ENCODE measurements around the gene FOXP2.
"Not testable (repeated sequence)": the region's sequence is repeated elsewhere in the genome, so short reads cannot be mapped to it uniquely, and the experiment has no call there.

The FOXP2 gene

GRCh38 chr7:114598946-114599345 is 184.3 kb downstream of the FOXP2 start:
- Histone ChIP-seq H3K27me3 (ENCODE audit: control insufficient read depth, insufficient read depth, low read length) (no peaks in the 10 kb centered on the region), H3K4me1 (ENCODE audit: control insufficient read depth, insufficient read depth, low read length) (no peaks in the 10 kb centered on the region), H3K27ac (ENCODE audit: low read depth, low read length) (no peak overlapping the region), H3K4me3 (ENCODE audit: low read depth, low read length) (no peak overlapping the region), H3K9ac (ENCODE audit: low read depth, low read length) (no peak overlapping the region), H3K36me3 (ENCODE audit: control insufficient read depth, insufficient read depth, low read length) (no peaks in the 10 kb centered on the region), H3K9me3 (ENCODE audit: control insufficient read depth, insufficient read depth, low read length) (no peaks in the 10 kb centered on the region)

- no peak overlapping the region for H3K27ac ChIP-seq (ENCODE audit: low read depth, low read length)
- H3K9me3 ChIP-seq (ENCODE audit: control insufficient read depth, insufficient read depth, low read length): no peaks in the 10 kb centered on the region
- H3K4me1 ChIP-seq (ENCODE audit: control insufficient read depth, insufficient read depth, low read length): no peaks in the 10 kb centered on the region
- no peak overlapping the region for H3K4me3 ChIP-seq (ENCODE audit: low read depth, low read length)
- no peaks in the 10 kb centered on the region for H3K36me3 ChIP-seq (ENCODE audit: control insufficient read depth, insufficient read depth, low read length)
- no peak overlapping the region for H3K9ac ChIP-seq (ENCODE audit: low read depth, low read length)
- no peaks in the 10 kb centered on the region for H3K27me3 ChIP-seq (ENCODE audit: control insufficient read depth, insufficient read depth, low read length)
These were observed 191.5 kb downstream of the FOXP2 start for GRCh38 chr7:114606100-114606499.

GRCh38 chr7:114608822-114609221 is 194.2 kb downstream of the FOXP2 start:
- not testable (repeated sequence) for H3K9ac ChIP-seq (ENCODE audit: low read depth, low read length); H3K27me3 ChIP-seq (ENCODE audit: control insufficient read depth, insufficient read depth, low read length); H3K27ac ChIP-seq (ENCODE audit: low read depth, low read length); H3K9me3 ChIP-seq (ENCODE audit: control insufficient read depth, insufficient read depth, low read length); H3K36me3 ChIP-seq (ENCODE audit: control insufficient read depth, insufficient read depth, low read length); H3K4me3 ChIP-seq (ENCODE audit: low read depth, low read length); H3K4me1 ChIP-seq (ENCODE audit: control insufficient read depth, insufficient read depth, low read length)

- no peak overlapping the region for H3K27ac ChIP-seq (ENCODE audit: low read depth, low read length)
- no peak overlapping the region for H3K9ac ChIP-seq (ENCODE audit: low read depth, low read length)
- no peaks in the 10 kb centered on the region for H3K9me3 ChIP-seq (ENCODE audit: control insufficient read depth, insufficient read depth, low read length)
- H3K4me3 ChIP-seq (ENCODE audit: low read depth, low read length): no peak overlapping the region
- H3K36me3 ChIP-seq (ENCODE audit: control insufficient read depth, insufficient read depth, low read length): no peaks in the 10 kb centered on the region
- no peaks in the 10 kb centered on the region for H3K27me3 ChIP-seq (ENCODE audit: control insufficient read depth, insufficient read depth, low read length)
- H3K4me1 ChIP-seq (ENCODE audit: control insufficient read depth, insufficient read depth, low read length): no peaks in the 10 kb centered on the region
These were observed 205.6 kb downstream of the FOXP2 start for GRCh38 chr7:114620208-114620607.

- Histone ChIP-seq H3K9me3 (ENCODE audit: control insufficient read depth, insufficient read depth, low read length) (no peaks in the 10 kb centered on the region), H3K4me1 (ENCODE audit: control insufficient read depth, insufficient read depth, low read length) (no peaks in the 10 kb centered on the region), H3K27ac (ENCODE audit: low read depth, low read length) (no peak overlapping the region), H3K9ac (ENCODE audit: low read depth, low read length) (no peak overlapping the region), H3K4me3 (ENCODE audit: low read depth, low read length) (no peak overlapping the region), H3K27me3 (ENCODE audit: control insufficient read depth, insufficient read depth, low read length) (no peaks in the 10 kb centered on the region), H3K36me3 (ENCODE audit: control insufficient read depth, insufficient read depth, low read length) (no peaks in the 10 kb centered on the region)
These were observed 207.6 kb downstream of the FOXP2 start for GRCh38 chr7:114622221-114622620.

- no peaks in the 10 kb centered on the region for H3K27me3 ChIP-seq (ENCODE audit: control insufficient read depth, insufficient read depth, low read length)
- no peak overlapping the region for H3K9ac ChIP-seq (ENCODE audit: low read depth, low read length)
- 0 out of 2 replicates have a peak, but pooled peaks cover under 1% of the 10 kb centered on the region for H3K4me1 ChIP-seq (ENCODE audit: control insufficient read depth, insufficient read depth, low read length)
- no peaks in the 10 kb centered on the region for H3K36me3 ChIP-seq (ENCODE audit: control insufficient read depth, insufficient read depth, low read length)
- H3K4me3 ChIP-seq (ENCODE audit: low read depth, low read length): no peak overlapping the region
- H3K27ac ChIP-seq (ENCODE audit: low read depth, low read length): no peak overlapping the region
- H3K9me3 ChIP-seq (ENCODE audit: control insufficient read depth, insufficient read depth, low read length): no peaks in the 10 kb centered on the region
These were observed 208.5 kb downstream of the FOXP2 start for GRCh38 chr7:114623146-114623545.

GRCh38 chr7:114627231-114627630 is 212.6 kb downstream of the FOXP2 start:
- no peak overlapping the region for H3K27ac ChIP-seq (ENCODE audit: low read depth, low read length)
- no peaks in the 10 kb centered on the region for H3K36me3 ChIP-seq (ENCODE audit: control insufficient read depth, insufficient read depth, low read length)
- H3K9me3 ChIP-seq (ENCODE audit: control insufficient read depth, insufficient read depth, low read length): no peaks in the 10 kb centered on the region
- no peaks in the 10 kb centered on the region for H3K27me3 ChIP-seq (ENCODE audit: control insufficient read depth, insufficient read depth, low read length)
- peaks cover 39% of the 10 kb centered on the region for H3K4me1 ChIP-seq (ENCODE audit: control insufficient read depth, insufficient read depth, low read length)
- no peak overlapping the region for H3K4me3 ChIP-seq (ENCODE audit: low read depth, low read length)
- H3K9ac ChIP-seq (ENCODE audit: low read depth, low read length): no peak overlapping the region

GRCh38 chr7:114628362-114628761 is 213.7 kb downstream of the FOXP2 start:
- peaks cover 42% of the 10 kb centered on the region for H3K4me1 ChIP-seq (ENCODE audit: control insufficient read depth, insufficient read depth, low read length)
- H3K9me3 ChIP-seq (ENCODE audit: control insufficient read depth, insufficient read depth, low read length): no peaks in the 10 kb centered on the region
- no peak overlapping the region for H3K27ac ChIP-seq (ENCODE audit: low read depth, low read length)
- H3K4me3 ChIP-seq (ENCODE audit: low read depth, low read length): no peak overlapping the region
- H3K9ac ChIP-seq (ENCODE audit: low read depth, low read length): no peak overlapping the region
- H3K36me3 ChIP-seq (ENCODE audit: control insufficient read depth, insufficient read depth, low read length): no peaks in the 10 kb centered on the region
- H3K27me3 ChIP-seq (ENCODE audit: control insufficient read depth, insufficient read depth, low read length): no peaks in the 10 kb centered on the region

- Histone ChIP-seq H3K9ac (ENCODE audit: low read depth, low read length) (no peak overlapping the region), H3K27ac (ENCODE audit: low read depth, low read length) (peak overlapping the region; percentile 70), H3K27me3 (ENCODE audit: control insufficient read depth, insufficient read depth, low read length) (no peaks in the 10 kb centered on the region), H3K4me1 (ENCODE audit: control insufficient read depth, insufficient read depth, low read length) (peaks cover 42% of the 10 kb centered on the region), H3K36me3 (ENCODE audit: control insufficient read depth, insufficient read depth, low read length) (no peaks in the 10 kb centered on the region), H3K4me3 (ENCODE audit: low read depth, low read length) (0 out of 2 replicates have a peak overlapping the region, but pooled peaks have one; percentile 2), H3K9me3 (ENCODE audit: control insufficient read depth, insufficient read depth, low read length) (no peaks in the 10 kb centered on the region)
These were observed 215.1 kb downstream of the FOXP2 start for GRCh38 chr7:114629762-114630161.

GRCh38 chr7:114630201-114630990 is 215.8 kb downstream of the FOXP2 start:
- peak overlapping the region; percentile 20; the same call in 1 of the 2 replicates for H3K4me3 ChIP-seq (ENCODE audit: low read depth, low read length)
- no peak overlapping the region for H3K9ac ChIP-seq (ENCODE audit: low read depth, low read length)
- H3K27ac ChIP-seq (ENCODE audit: low read depth, low read length): peak overlapping the region; percentile 70
- H3K9me3 ChIP-seq (ENCODE audit: control insufficient read depth, insufficient read depth, low read length): no peaks in the 10 kb centered on the region
- H3K36me3 ChIP-seq (ENCODE audit: control insufficient read depth, insufficient read depth, low read length): no peaks in the 10 kb centered on the region
- H3K4me1 ChIP-seq (ENCODE audit: control insufficient read depth, insufficient read depth, low read length): peaks cover 42% of the 10 kb centered on the region
- no peaks in the 10 kb centered on the region for H3K27me3 ChIP-seq (ENCODE audit: control insufficient read depth, insufficient read depth, low read length)

- peak overlapping the region; percentile 70 for H3K27ac ChIP-seq (ENCODE audit: low read depth, low read length)
- no peaks in the 10 kb centered on the region for H3K36me3 ChIP-seq (ENCODE audit: control insufficient read depth, insufficient read depth, low read length)
- peaks cover 42% of the 10 kb centered on the region for H3K4me1 ChIP-seq (ENCODE audit: control insufficient read depth, insufficient read depth, low read length)
- H3K9me3 ChIP-seq (ENCODE audit: control insufficient read depth, insufficient read depth, low read length): no peaks in the 10 kb centered on the region
- no peaks in the 10 kb centered on the region for H3K27me3 ChIP-seq (ENCODE audit: control insufficient read depth, insufficient read depth, low read length)
- H3K4me3 ChIP-seq (ENCODE audit: low read depth, low read length): no peak overlapping the region
- H3K9ac ChIP-seq (ENCODE audit: low read depth, low read length): no peak overlapping the region
These were observed 216.7 kb downstream of the FOXP2 start for GRCh38 chr7:114631249-114631822.
